GOT3 (cell line): ENCODE results near the gene FILIP1L.

Experiments
- DNase-seq: peaks from one replicate; lab custom pipeline; 2025; ENCODE audit warnings: mixed read lengths; lab: John Stamatoyannopoulos, UW

FILIP1L gene

DNA sequence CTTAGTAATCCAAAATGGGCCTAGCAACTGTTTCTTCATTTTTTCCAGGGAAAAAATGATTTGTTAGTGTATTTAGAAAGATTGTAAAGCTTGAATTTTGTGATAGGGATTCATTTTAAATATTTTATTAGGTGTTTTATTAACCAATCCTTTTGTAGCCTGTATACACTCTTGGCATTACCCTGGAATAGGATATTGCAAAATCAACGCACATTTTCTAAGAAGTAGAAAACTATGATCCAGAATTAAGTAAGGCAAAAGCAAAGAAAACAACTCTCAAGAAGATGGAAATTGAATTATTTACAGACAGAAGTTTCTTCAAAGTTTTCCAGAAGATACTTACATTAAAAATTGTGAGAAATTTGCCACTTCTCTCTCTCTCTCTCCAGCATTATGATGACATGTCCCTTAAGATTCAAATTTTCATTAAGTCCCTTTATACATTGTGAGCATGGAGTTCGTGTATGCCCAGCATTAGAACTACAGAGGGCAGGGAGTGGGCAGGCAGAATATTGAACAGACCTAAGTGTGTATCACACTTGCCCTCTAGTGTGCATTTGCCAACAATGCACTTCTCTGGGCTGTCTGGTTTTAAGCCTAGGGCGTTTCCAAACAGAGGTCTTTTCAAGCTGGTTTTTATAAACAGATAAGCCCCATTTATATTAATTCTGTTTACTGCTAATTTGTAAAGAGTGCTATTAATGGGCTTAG, 325.1 kb downstream of the FILIP1L start:
- no peak for DNase-seq
